Limb (tissue), 2 donors: ENCODE results near the gene NTM.
A peak's percentile ranks its signal among the peaks of the same experiment; 100 is the strongest.

Experiments
- DNase-seq, 2 donors: peaks; one replicate each; pipeline ENCODE4 v3.0.0-alpha.2; 2016; ENCODE audit errors: extremely low spot score in 2 of 2

The NTM gene

GRCh38 chr11:131546218-131546895, 175.9 kb downstream of the NTM start:
- no peak for DNase-seq

GRCh38 chr11:131549099-131549498, 178.7 kb downstream of the NTM start:
- DNase-seq = no peak

- DNase-seq = no peak
Observed at GRCh38 chr11:131549770-131550169, 179.4 kb downstream of the NTM start.

- DNase-seq = no peak
Observed at GRCh38 chr11:131560287-131560686, 189.9 kb downstream of the NTM start.

GRCh38 chr11:131561501-131561900, 191.1 kb downstream of the NTM start:
- DNase-seq = no peak

GRCh38 chr11:131561972-131562371, 191.6 kb downstream of the NTM start:
- DNase-seq = no peak

- DNase-seq = no peak
Observed at GRCh38 chr11:131568318-131568717, 197.9 kb downstream of the NTM start.

GRCh38 chr11:131571571-131571970, 201.2 kb downstream of the NTM start:
- no peak for DNase-seq

GRCh38 chr11:131572423-131572822, 202.0 kb downstream of the NTM start:
- no peak for DNase-seq

GRCh38 chr11:131579932-131580387, 209.5 kb downstream of the NTM start:
- peak in 1 of 2 donors; percentile 55 for DNase-seq

- no peak for DNase-seq
Observed at GRCh38 chr11:131580476-131580875, 210.1 kb downstream of the NTM start.

- DNase-seq = no peak
Observed at GRCh38 chr11:131581046-131581445, 210.6 kb downstream of the NTM start.

GRCh38 chr11:131582021-131582525, 211.7 kb downstream of the NTM start:
- no peak for DNase-seq

- DNase-seq = no peak
Observed at GRCh38 chr11:131583421-131583820, 213.0 kb downstream of the NTM start.

- DNase-seq = no peak
Observed at GRCh38 chr11:131583938-131584337, 213.5 kb downstream of the NTM start.

GRCh38 chr11:131584785-131585592, 214.6 kb downstream of the NTM start:
- DNase-seq = no peak

- no peak for DNase-seq
Observed at GRCh38 chr11:131588057-131588456, 217.6 kb downstream of the NTM start.

GRCh38 chr11:131591051-131591461, 220.6 kb downstream of the NTM start:
- peak in 1 of 2 donors; percentile 52 for DNase-seq

- DNase-seq = no peak
Observed at GRCh38 chr11:131592152-131592551, 221.7 kb downstream of the NTM start.

GRCh38 chr11:131592734-131593133, 222.3 kb downstream of the NTM start:
- no peak for DNase-seq

GRCh38 chr11:131593301-131593700, 222.9 kb downstream of the NTM start:
- no peak for DNase-seq

- no peak for DNase-seq
Observed at GRCh38 chr11:131595797-131596196, 225.4 kb downstream of the NTM start.

- no peak for DNase-seq
Observed at GRCh38 chr11:131597890-131598289, 227.5 kb downstream of the NTM start.
